Stimulated activated CD8-positive, alpha-beta memory T cell treated with anti-CD3 and anti-CD28 coated beads, Interleukin-2, amount 100 ng/mL, for 1 hour (primary cell): ENCODE data around the gene CNRIP1.

Source experiments
- DNase-seq, 2 donors: peaks; one replicate each; pipeline ENCODE4 v3.0.0-alpha.2; 2020; ENCODE audit warnings: low read depth in 2 of 2

CNRIP1 gene

DNA sequence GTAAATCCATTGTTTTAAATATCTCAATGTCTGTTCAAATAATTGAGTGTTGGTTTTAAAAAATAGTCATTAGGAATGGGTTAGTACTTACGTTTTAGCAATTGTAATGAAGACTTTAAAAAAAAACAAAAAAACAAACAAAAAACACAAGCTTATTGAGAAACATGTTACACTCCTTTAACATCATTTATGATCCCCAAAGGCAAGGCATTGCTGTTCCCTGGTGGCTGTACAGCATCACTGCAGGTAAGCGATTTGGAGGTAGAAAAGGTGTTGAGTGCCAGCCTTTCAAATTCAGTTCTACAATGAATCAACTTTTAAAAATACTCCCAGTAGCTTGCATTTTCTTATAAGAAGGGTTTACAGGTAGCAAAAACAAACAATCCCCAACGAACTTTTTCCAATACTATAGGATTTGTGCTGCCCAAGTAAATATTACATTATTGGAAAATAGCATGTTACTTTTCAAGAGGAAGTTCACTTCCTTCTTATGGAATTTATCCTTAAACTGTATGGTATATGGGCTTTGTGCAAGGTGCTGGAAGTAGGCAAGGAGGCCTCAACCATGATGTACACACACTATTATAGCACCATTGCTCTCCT is 27.5 kb downstream of the CNRIP1 start:
- DNase-seq: no peak

DNA sequence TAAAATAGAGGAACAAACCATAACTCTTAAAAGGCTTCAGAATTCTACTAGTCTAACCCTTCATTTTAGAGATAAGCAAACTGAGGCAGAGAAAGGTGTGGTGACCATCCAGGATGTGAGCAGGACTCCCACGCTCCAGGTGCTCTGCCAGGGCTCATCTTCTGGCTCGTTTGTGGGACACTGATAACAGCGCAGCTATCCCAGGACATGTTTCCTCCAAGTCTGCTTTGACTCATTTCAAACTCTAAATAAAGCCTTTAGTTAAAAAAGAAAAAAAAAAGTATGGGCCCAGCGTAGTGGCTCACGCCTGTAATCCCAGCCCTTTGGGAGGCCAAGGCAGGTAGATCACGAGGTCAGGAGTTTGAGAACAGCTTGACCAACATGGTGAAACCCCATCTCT is 28.4 kb downstream of the CNRIP1 start:
- DNase-seq: no peak

DNA sequence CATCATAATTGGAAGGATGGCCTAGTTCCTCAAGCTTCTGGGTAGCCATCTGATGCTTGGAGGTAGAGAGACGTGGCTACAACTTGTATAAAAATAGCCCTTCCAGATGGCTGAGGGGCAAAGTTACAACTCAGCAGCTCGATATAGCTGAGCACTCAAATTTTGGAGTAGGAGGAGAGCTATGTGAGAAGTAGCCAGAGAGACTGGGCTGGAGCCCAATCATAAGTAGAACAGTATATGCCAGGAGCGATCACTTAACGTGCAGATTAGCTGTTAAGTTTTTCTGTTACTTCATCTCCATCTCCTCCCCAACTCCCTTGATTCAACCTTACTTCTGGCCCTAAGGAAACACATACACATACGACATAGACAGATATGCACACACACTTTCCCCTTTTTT is 28.8 kb downstream of the CNRIP1 start:
- DNase-seq: no peak

DNA sequence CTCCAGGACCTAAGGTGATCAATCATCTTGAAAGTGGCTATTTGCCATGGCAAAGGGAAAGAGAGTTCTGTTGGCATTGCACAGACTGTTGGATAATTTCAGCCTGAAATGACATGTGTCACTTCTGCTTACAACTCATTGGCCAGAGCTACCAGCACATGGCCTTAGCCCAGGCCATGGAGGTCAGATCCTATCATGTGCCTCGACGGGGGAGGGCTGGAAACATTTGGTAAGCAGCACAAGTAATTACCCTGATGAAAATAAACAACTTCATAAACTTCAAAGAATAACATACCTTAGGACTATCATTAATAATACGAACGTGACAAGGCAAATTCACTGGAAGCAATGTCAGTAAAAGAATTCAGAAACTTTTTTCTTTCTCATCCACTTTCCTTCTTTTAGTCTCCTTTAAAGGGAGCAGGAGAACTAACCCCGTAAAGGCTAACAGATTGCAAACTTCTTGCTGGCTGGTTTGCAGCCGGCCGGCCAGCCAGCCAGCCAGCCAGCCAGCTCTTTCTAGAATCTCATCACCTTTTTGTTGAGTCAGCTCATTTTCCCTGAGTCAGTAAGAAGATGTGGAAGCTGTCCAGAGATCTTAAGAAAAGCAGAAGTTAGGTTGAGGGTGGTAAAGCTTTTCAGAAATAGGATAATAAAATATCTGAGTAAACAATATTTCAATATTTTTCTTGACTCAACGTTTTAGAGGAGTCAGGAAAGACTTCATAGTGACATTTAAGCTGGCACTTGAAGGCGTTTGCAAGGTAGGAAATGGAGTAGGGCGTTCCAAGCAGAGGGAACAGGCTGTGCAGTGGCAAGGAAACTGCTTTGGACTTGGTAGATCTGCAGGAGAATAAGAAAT is 31.9 kb downstream of the CNRIP1 start:
- no peak for DNase-seq

DNA sequence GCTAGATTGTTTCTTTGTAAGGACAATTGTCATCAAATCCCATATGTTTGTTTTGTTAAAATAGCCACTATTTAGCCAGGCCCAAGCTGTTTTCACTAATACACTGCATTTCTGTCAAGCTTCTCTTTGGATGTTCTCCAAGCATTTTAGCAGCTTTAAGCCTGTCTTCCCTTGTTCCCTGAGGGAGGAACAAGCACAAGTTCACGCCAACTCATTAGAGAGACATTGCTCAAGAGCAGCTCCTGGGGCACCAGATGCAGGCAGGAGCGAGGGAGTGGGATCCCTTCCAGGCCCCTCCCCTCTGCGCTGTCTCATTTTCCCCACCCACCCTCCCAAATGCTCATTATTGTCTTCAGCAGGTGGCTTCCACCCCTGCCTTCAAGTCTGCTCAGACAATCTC is 34.9 kb downstream of the CNRIP1 start:
- no peak for DNase-seq

DNA sequence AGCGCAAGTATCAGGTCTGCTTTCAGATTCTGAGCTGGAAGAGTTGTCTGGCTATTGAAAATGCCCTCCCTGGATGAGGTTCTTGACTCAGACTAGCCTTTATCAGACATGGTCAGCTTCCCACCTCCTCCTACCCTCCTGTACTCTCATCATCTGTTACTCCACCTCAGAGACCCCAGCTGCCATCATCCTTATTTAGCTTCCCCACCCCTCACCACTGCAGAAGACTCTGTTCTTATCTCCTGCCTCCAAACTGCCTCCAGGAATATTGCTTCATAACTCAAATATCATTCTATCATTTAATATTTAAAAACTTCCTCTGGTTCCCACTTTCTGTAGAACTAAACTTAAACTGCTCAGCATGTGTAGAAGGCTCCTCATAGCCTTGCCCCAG is 36.3 kb downstream of the CNRIP1 start:
- DNase-seq: no peak

DNA sequence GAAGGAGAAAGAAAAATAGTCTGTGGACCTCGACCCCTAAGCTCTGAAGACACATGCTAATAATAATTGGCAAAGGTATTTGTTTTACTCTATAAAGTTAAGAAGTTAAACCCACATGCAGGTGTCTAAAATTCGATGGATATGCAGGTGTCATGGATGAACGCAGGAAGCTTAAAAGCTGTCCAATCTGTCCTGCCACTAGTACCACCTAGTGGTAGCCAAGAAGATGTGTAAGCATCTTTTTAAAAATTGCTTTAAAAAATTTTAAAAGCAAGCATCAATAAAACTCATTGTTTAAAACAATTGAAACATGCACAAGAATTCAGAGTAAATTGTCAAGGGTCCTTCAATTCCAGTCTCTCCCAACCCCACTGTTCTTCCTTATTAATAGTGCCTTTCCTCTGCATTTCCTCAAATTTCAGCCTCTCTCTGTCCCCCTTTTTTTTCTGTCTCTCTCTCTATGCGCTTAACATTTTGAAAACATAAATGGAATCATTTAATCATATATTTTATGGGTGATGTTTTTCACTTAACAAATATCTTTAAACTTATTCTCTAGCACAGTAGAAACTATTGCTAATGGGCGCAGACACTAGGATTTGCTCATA is 36.8 kb downstream of the CNRIP1 start:
- no peak for DNase-seq

DNA sequence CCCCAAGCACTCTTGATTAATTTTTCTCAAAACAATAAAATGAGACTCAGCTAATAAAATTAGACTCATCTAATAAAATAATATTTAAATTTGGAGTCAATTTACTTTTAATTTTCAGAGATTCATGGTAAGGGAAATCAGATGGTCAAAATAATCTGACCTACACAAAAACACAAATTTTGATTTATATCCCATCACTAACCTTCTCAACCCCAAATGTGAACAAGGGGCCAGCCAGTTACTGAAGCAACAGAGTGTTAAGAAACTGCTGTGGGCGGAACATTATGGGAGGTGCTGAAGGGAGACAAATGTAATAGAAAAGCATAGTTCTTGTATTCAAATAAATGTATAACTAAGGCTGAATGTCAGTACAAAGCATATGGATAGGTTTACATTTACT is 39.0 kb downstream of the CNRIP1 start:
- DNase-seq: no peak

DNA sequence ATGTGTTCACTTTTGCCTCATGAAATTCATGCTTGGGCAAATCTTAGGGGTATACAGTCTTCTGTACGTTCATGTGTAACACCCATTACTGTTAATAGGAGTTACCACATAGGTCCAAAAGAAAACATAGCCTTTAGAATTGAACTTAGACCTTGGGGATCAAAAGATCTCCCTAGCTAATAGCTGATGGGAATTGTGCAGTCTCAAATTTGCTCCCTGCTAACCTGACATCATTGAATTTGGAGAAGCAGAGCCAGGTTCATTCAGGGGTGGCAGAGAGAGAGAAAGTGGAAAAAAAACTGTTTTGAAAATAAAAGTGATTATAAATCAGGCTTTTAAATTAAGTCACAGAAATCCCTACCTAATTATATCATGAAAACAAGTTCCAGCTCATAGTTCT is 39.4 kb downstream of the CNRIP1 start:
- DNase-seq: no peak

DNA sequence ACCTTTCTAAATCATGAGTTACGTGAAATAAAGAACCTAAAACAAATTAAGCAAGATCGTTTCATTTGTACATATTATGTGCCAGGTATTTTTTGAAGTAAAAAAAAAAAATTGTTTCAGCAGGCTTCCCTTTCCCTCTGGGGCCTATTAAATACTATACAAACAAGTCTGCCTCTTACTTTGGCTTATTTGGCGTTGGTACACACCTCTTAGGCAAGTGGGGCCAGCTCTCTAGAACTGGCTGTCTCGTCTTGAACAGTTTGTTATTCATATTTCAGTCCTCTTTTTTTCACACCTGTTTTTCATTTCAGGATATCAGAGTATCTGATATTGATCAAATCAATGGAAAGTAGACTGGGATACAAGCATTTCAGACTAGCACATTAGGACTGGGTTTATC is 40.1 kb downstream of the CNRIP1 start:
- no peak for DNase-seq

DNA sequence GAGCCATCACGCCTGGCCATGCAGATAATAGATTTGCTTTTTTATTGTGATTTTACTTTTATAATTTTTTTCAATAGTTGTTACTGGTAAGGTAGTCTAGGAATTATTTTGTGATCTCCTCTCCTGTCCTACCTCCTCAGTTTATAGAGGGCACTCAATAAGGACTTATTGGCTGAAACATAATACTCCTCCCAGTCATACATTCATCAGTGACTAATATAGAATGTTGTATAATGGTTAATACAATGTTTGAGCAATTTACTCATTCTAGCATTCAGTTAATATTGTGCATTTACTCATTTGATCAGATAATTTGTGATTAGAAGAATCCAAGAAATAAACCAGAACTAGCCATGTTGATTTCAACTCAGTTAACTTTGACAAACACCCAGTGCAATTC is 41.6 kb downstream of the CNRIP1 start:
- no peak for DNase-seq

DNA sequence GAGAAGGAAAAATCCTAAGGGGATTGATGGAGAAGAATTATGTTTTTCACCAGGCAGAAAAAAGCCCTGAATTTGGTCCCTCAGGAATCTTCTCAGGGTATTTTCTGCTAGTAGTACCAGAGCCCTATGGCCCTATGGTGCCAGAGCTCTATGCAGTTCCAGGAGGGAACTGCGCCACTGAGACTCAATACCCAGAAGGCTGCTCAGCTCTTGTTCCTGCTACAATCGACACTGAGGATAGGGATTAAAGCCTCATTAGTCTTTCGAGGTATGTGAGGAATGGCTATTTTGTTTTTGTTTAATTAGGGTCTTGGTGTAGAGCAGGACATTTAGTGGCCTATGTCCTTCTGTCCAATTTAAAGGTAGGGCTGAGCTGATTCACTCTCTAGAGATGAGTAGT is 45.7 kb downstream of the CNRIP1 start:
- DNase-seq: no peak

DNA sequence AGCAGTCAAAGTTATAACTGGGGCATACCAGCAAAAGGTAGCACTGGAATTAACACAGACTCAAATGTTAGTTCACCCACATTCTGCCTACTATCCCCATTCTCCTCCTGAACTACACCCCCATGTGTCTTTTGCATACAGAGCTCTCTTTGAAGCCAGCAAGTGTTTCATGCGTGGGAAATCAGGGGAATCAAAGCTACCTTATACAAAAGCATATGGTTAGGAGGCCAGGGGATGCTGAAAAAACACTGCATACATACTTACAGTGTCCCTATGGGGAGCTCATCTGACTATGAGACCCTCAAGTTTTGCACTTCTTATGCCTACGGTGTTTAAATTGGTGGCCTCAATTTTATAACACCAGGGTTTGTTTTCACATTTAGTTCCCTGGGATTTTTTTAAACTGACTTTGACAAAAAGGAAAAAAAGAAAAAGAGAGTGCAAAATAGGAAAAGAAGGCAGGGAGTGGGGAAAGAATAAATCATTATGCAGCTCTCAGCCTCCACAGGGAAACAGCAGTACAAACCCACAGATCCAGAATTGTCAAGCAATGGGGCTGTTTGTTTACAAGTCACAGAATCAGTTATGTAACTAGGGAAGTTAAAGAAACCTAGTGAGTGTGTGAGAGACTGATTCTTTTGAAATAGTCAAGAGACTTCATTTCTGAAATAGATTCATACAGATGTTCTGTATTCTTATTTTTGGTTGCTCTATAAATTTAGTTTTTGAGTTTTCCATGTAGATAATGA is 47.3 kb downstream of the CNRIP1 start:
- DNase-seq: no peak

DNA sequence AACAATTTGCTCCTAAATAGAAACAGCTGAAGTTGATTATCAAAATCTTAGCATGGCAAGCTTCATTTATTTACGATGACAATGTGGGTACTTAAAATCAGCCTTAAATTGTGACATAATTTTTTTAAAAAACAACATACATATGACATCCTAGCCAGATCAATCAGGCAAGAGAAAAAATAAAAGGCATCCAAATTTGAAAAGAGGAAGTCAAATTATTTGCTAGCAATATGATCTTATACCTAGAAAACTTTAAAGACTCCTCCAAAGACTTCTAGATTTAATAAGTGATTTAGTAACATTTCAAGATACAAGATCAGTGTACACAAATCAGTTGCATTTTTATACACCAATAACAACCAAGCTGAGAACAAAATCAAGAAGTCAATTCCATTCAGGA is 53.1 kb downstream of the CNRIP1 start:
- no peak for DNase-seq

DNA sequence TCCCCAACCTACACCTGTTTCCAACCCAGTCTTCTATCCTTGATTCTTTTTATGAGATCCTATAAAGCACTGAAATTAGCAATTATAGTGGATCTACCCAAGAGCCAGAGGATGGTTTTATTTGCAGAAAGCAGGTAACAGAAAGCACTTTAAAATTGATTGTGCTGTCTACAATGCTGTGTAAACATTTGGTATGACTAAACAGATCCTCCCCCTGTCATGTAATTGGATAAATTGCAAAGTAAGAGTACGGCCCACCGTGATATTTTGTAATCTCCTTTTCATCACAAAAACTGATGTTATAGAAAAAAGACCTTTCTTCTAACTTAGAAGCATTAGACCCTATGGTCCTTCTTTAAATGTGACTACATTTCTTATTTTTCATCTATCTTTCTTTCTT is 56.1 kb downstream of the CNRIP1 start:
- no peak for DNase-seq

DNA sequence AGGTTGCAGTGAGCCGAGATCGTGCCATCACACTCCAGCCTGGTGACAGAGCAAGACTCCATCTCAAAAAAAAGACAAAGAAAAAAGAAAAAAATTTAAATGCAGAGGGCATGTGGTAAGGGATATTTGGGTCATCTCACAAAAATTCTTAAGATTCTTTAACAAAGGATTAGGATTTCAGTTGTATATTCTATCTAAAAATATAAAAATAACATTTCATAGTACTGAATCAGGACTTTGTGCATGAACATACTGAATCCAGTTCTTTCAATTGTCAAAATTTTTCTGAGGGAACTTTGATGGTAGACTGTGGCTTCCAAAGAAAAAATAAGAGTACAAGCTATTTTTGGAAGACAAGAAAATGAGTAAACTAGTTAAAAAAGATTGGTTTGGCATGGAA is 60.9 kb downstream of the CNRIP1 start:
- DNase-seq: no peak

DNA sequence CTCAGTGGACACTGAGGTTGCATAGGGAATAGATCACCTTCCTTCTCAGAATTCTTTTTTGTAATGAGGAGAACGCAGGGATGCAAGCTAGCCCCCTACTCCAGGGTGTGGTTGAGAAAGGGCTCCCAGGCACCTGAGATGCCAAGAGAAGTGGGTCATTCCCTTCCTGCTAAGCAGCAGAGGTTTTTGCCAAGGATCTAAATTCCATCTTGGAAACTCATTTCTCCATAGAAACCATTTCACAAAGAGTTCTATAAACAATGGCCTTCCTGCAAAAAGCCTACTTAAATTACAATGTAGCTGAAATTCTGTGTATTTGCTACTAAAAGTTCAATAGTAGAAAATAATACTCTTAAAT is 63.7 kb downstream of the CNRIP1 start:
- DNase-seq: no peak

DNA sequence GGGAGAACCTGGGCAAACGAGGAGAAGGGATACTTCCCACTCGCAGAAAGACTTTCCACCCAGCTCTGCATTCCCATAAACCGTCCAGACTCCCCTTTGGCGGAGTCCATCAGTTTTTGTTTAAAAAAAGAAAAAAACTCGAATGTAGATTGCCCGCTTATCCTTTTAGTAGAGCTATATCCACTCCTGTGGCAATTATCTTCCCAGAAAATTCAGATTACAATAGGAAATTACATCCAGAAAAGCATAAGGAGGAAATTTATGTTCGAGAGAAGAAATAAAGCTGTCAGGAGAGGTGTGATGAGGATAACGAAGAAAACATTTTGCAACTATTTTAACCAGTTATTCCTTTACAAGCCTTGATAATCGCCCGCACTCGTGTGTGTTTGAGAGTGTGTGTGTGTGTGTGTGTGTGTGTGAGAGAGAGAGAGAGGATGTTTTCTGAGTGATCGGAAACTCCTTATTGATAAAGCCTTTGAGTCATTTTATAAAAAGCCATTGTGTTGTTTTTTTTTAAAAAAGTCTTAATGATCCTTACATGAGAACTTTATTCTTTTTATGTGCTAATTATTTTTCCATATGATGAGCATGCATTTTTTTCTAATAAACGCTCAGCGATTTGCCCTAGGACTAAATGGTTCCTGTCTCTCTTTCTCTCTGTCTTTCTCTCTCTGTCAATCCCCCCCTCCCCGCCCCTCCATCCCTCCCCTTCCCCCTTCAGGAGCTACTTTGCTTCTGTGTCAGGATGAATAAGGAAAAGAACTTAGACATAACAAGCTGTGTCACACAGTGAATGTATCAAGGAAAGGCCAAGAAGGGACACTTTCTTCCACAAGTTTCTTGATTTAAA is 66.3 kb downstream of the CNRIP1 start:
- no peak for DNase-seq

DNA sequence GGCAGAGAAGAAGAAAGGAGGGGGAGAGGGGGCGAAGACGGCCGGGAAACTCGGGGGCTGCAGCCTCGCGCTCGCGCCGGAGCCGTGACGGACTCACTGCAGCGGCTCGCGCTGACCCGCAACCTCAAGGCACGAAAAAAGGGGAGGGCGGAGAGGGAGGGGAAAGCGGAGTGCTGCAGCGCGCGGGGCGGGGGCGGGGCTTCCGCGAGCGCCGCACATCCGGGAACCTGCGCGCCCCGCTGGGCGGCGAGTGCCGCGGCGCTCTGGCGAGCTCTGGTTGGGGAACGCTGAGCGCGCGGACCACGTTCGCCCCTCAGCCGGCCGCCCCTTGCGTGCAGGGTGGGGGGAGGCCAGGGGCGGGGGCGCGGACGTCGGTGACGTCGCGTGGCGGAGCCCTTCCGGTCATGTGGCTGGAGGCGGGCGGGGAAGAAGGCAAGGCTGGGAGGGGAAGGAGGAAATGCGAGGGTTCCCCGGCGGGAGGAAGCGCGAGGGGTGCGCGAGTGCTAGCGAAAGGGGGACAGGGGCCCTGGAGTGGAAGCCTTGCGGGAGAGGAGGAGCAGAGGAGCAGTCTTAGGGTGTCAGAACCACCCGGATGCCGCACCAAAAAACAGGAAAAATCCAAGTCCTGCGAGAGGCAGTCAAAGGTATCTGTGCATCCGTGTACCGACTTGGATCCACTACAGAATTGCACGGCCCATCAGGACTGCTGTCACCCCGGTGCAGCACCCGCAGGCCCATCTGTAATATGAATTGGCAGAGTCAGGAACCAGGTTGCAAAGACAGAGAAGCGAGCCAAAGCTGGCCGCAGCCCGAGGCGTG is 67.1 kb downstream of the CNRIP1 start, which contains the start of gene PPP3R1:
PPP3R1 (minus strand) TSS at position 133 of the 819 bp plus-strand sequence. CDS start 405 bp downstream, outside the sequence.
- peak; percentile 91 to 92 for DNase-seq

DNA sequence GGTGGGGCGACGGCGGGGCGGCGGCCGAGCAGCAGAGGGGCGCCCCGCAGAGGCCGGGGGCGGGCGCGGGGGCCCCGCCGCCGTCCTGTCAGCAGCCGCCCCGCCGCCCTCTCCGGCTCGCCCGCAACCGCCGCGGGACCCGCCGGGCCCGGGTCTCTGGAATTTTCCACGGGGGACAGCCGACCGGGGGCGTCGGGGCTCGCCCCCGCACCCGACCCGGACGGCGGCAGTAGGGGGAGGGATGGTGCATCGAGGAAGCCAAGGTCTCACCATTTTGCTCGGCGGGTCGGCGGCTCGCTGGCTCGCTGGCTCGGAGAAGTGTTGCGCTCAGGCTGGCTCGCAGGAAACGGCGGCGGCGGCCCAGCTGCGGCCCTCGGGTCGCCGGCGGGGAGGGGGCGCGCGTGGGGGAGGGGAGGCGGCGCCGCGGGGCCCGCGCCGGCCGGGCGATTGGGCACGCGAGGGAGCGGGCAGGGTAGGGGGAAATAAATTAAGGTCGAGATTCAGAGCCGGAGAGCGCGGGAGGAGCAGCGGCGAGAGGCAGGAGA is 67.8 kb downstream of the CNRIP1 start:
- peak; percentile 1 to 28 for DNase-seq
